ENCODE measurements around the gene C1QC. TPM values are rescaled to one million over a fixed set of nuclear protein-coding genes. Genes with fewer than 3 reads are reported as not detected.

C1QC gene
- polyA plus RNA-seq, 1 donor, result 79.1 TPM

DNA sequence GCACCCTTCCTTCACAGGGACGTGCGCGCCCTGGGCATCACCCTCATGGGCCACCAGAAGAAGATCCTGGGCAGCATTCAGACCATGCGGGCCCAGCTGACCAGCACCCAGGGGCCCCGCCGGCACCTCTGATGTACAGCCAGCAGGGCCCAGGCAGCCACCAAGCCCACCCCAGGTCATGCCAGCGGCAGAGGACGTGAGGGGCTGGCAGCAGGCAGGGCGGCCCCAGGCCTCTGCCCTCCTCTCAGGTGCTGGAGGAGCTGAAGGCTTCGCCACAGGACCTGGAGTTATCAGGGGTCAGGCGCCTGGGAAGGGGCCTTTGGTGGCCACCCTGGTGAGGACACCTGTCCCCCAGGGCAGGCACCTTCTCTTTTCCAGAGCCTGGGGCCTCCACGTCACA, 41.8 kb upstream of the C1QC start:
- H3K36me3 ChIP-seq (ENCODE audit: control insufficient read depth, insufficient read depth, low read length), result no peaks in the 10 kb centered on the region
- no peak overlapping the region for H3K4me3 ChIP-seq (ENCODE audit: low read length)
- no peak overlapping the region for H3K27ac ChIP-seq (ENCODE audit: low read length)
- no CpG with 5 or more reads among the region's 12 CpGs for WGBS (ENCODE audit: insufficient coverage, low lambda C conversion rate)
- peaks cover 30% of the 10 kb centered on the region for H3K27me3 ChIP-seq (ENCODE audit: control insufficient read depth, insufficient read depth, low read length)
- no peaks in the 10 kb centered on the region for H3K4me1 ChIP-seq (ENCODE audit: control insufficient read depth, insufficient read depth, low read length)
- no peaks in the 10 kb centered on the region for H3K9me3 ChIP-seq (ENCODE audit: control insufficient read depth, low read depth, low read length)
- no peak for DNase-seq

DNA sequence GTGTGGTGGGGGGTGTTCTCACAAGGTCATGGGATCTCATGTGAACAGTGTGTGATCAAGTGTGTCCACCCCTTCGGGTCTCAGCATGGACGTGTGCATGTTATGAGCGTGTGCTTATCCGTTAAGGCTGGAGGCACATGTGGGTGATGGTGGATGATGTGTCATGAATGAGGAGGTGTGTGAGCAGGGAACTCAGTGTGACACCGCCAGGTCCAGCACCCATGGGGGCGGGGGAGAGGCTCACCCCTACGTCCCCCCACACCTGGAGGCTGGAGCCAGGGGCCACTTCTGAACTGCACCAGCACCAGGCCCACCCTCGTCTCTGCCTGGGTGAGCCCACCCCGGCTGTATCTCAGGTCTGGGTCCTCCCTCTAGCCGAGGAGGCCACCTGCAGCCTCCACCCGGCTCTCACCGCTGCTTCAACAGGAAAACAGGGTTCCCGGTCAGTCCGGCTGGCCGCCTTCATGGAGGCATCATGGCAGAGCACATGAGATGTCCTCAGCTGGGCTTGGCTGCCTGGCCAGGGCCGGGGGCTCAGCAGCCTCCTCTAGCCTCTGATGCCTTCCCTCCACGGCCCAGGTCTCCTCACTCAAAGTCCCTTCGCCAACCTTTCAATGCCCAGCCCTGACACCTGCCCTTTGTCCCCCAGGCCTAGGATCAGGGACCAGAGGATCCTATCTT, 41.2 kb upstream of the C1QC start:
- no peak for DNase-seq
- Histone ChIP-seq H3K27me3 (ENCODE audit: control insufficient read depth, insufficient read depth, low read length) (peaks cover 31% of the 10 kb centered on the region), H3K4me3 (ENCODE audit: low read length) (no peak overlapping the region), H3K4me1 (ENCODE audit: control insufficient read depth, insufficient read depth, low read length) (no peaks in the 10 kb centered on the region), H3K27ac (ENCODE audit: low read length) (no peak overlapping the region), H3K9me3 (ENCODE audit: control insufficient read depth, low read depth, low read length) (no peaks in the 10 kb centered on the region), H3K36me3 (ENCODE audit: control insufficient read depth, insufficient read depth, low read length) (no peaks in the 10 kb centered on the region)
- WGBS (ENCODE audit: insufficient coverage, low lambda C conversion rate), result no CpG with 5 or more reads among the region's 18 CpGs

DNA sequence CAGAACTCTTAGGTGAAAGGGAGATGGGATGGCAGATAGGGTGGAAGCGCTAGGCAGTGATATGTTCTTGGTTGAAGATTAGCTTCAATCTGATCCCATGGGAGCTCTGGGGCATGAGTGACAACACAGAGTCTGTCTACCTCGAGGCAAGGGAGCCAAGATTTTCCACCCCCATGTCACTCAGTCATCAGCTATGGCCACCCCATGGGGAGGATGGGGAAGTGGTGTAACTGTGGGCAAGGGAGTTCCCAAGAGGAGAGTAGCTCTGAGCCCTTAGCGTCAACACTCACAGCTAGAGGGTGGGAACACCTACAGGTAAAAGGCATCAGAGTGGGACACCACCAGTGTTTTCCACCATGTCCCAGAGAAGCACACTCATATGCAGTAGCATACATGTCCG, 37.3 kb upstream of the C1QC start:
- Histone ChIP-seq H3K4me3 (ENCODE audit: low read length) (no peak overlapping the region), H3K27ac (ENCODE audit: low read length) (no peak overlapping the region), H3K4me1 (ENCODE audit: control insufficient read depth, insufficient read depth, low read length) (no peaks in the 10 kb centered on the region), H3K36me3 (ENCODE audit: control insufficient read depth, insufficient read depth, low read length) (no peaks in the 10 kb centered on the region), H3K9me3 (ENCODE audit: control insufficient read depth, low read depth, low read length) (no peaks in the 10 kb centered on the region), H3K27me3 (ENCODE audit: control insufficient read depth, insufficient read depth, low read length) (peaks cover 35% of the 10 kb centered on the region)
- WGBS (ENCODE audit: insufficient coverage, low lambda C conversion rate), result no CpG with 5 or more reads among the region's 4 CpGs
- DNase-seq, result no peak

DNA sequence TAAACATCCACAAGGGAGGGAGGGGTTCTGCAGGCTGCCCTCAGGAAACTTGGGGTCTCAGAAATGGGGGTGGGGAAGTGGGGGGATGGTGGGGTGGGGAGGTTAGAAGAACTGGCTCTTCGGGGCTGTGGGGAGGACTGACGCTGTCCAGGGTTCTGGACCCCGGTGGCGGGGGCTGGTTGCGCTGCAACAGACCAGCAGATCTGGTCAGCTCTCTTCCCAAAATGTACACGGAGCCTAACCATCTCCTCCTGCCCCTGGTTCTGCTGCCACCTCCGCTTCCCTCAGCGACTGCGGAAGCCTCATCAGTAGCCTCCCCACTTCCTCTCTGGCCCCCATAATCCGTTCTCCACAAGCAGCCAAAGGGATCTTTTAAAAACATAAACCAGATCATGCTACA, 36.3 kb upstream of the C1QC start:
- no peaks in the 10 kb centered on the region for H3K36me3 ChIP-seq (ENCODE audit: control insufficient read depth, insufficient read depth, low read length)
- H3K4me1 ChIP-seq (ENCODE audit: control insufficient read depth, insufficient read depth, low read length), result no peaks in the 10 kb centered on the region
- H3K4me3 ChIP-seq (ENCODE audit: low read length), result no peak overlapping the region
- DNase-seq, result no peak
- 0% methylated on average over 1 of the region's 10 CpGs for WGBS (ENCODE audit: insufficient coverage, low lambda C conversion rate)
- H3K9me3 ChIP-seq (ENCODE audit: control insufficient read depth, low read depth, low read length), result no peaks in the 10 kb centered on the region
- no peak overlapping the region for H3K27ac ChIP-seq (ENCODE audit: low read length)
- H3K27me3 ChIP-seq (ENCODE audit: control insufficient read depth, insufficient read depth, low read length), result peaks cover 35% of the 10 kb centered on the region

DNA sequence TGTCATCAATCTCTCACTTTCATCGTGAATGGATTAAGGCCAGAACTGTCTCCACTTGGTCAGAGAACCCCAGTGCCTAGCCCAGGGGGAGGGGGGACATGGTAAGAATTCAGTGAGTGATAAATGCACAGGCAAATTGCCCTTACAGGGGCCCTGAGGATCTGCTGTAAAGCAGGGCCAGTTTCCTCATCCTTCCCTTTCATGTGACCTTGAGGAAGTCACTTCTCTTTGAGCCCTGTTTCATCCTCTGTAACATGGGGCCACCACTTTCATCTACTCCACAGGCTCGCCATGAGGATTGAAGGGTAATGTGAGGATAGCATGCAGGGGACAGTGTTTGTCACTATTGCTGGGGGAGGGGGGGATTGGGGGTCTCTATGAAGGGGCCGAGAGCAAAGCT, 35.1 kb upstream of the C1QC start:
- Histone ChIP-seq H3K36me3 (ENCODE audit: control insufficient read depth, insufficient read depth, low read length) (no peaks in the 10 kb centered on the region), H3K4me3 (ENCODE audit: low read length) (no peak overlapping the region), H3K4me1 (ENCODE audit: control insufficient read depth, insufficient read depth, low read length) (no peaks in the 10 kb centered on the region), H3K9me3 (ENCODE audit: control insufficient read depth, low read depth, low read length) (no peaks in the 10 kb centered on the region), H3K27ac (ENCODE audit: low read length) (no peak overlapping the region), H3K27me3 (ENCODE audit: control insufficient read depth, insufficient read depth, low read length) (peaks cover 34% of the 10 kb centered on the region)
- WGBS (ENCODE audit: insufficient coverage, low lambda C conversion rate), result no CpG with 5 or more reads among the region's 3 CpGs
- no peak for DNase-seq

DNA sequence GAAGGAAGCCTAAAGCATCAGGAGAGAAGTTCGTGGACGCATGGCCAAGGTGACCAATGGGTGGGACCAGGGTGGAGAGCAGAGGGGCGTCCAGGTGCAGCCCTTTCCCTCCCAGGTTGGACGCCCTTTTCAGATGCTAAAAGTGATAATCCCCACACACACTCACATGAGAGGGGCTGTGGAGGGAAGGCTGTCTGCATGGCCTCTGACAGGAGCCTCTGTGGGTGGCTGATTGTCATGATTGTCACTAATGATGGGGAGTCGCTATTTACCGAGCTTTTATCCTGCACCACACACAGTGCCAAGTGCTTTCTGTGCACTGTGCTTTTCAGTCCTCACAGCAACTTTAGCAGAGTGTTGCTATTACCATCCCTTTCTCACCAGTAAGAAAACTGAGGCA, 34.1 kb upstream of the C1QC start:
- Histone ChIP-seq H3K27me3 (ENCODE audit: control insufficient read depth, insufficient read depth, low read length) (peaks cover 27% of the 10 kb centered on the region), H3K36me3 (ENCODE audit: control insufficient read depth, insufficient read depth, low read length) (no peaks in the 10 kb centered on the region), H3K9me3 (ENCODE audit: control insufficient read depth, low read depth, low read length) (no peaks in the 10 kb centered on the region), H3K27ac (ENCODE audit: low read length) (no peak overlapping the region), H3K4me3 (ENCODE audit: low read length) (no peak overlapping the region), H3K4me1 (ENCODE audit: control insufficient read depth, insufficient read depth, low read length) (no peaks in the 10 kb centered on the region)
- no CpG with 5 or more reads among the region's 6 CpGs for WGBS (ENCODE audit: insufficient coverage, low lambda C conversion rate)
- DNase-seq, result no peak

DNA sequence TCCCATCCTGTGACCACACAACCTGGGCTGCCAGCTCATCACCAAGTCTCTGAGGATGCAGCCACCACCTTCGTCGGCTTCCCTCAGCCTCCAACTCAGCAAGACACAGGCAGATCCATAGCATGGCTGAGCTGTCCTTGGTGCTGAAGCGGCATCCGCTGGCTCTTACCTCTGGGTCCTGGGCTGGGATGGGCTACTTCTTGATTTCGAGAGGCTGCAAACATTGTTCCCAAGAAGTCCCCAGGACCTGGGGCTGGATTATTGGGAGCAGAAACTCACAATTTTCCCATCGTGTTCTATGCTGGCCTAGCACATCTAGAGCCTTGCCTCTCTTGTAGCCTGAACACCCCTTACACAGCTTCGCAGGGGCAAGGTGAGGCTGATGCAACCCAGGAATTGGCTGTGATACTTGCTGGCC, 31.9 kb upstream of the C1QC start:
- Histone ChIP-seq H3K4me3 (ENCODE audit: low read length) (no peak overlapping the region), H3K36me3 (ENCODE audit: control insufficient read depth, insufficient read depth, low read length) (no peaks in the 10 kb centered on the region), H3K9me3 (ENCODE audit: control insufficient read depth, low read depth, low read length) (no peaks in the 10 kb centered on the region), H3K4me1 (ENCODE audit: control insufficient read depth, insufficient read depth, low read length) (no peaks in the 10 kb centered on the region), H3K27ac (ENCODE audit: low read length) (no peak overlapping the region), H3K27me3 (ENCODE audit: control insufficient read depth, insufficient read depth, low read length) (peaks cover 26% of the 10 kb centered on the region)
- WGBS (ENCODE audit: insufficient coverage, low lambda C conversion rate), result no CpG with 5 or more reads among the region's 7 CpGs
- DNase-seq, result peak; percentile 29 to 39

DNA sequence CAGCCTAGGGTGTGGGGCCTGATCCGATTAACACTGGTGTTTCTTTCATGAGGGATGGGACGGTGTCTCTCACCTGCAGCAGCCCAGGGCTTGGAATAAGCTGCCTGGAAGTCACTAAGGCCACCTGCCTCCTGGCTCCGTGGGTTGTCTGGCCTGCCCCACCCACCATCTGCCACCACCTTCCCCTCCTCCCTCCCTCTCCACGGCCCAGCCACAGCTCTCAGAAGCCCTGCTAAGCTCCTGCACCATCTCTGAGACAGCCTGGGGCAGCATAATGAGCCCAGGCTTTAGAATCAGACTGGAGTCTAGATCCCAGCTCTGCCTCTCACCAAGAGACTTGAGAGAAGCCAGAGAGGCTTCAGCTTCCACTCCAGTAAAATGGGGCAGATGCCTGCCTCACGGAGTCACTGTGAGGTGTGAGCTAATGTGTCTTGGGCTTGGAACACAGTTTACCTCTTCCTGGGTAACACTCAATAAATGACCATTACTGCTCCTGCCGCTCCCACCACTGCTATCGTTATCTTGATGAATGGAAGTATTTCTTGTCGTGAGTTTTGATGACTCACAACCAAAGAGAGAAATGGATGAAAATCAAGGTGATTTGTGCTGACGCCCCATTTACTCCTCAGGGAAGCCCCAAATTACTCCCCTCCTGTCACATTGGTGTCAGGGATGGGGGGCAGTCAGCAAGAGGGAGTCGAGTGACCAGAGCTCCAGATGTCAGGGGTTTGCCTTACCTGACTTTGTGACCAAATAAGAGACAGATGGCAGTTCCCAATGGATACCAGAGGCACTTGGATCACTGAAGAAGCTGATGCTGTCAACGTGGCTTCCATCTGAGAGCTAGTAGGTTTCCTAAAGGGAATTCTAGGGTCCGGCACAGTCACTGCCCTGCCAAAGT, 30.5 kb upstream of the C1QC start:
- H3K9me3 ChIP-seq (ENCODE audit: control insufficient read depth, low read depth, low read length), result no peaks in the 10 kb centered on the region
- no peak for DNase-seq
- H3K4me1 ChIP-seq (ENCODE audit: control insufficient read depth, insufficient read depth, low read length), result no peaks in the 10 kb centered on the region
- WGBS (ENCODE audit: insufficient coverage, low lambda C conversion rate), result no CpG with 5 or more reads among the region's 12 CpGs
- H3K4me3 ChIP-seq (ENCODE audit: low read length), result no peak overlapping the region
- H3K27me3 ChIP-seq (ENCODE audit: control insufficient read depth, insufficient read depth, low read length), result peaks cover 35% of the 10 kb centered on the region
- H3K27ac ChIP-seq (ENCODE audit: low read length), result no peak overlapping the region
- H3K36me3 ChIP-seq (ENCODE audit: control insufficient read depth, insufficient read depth, low read length), result no peaks in the 10 kb centered on the region

DNA sequence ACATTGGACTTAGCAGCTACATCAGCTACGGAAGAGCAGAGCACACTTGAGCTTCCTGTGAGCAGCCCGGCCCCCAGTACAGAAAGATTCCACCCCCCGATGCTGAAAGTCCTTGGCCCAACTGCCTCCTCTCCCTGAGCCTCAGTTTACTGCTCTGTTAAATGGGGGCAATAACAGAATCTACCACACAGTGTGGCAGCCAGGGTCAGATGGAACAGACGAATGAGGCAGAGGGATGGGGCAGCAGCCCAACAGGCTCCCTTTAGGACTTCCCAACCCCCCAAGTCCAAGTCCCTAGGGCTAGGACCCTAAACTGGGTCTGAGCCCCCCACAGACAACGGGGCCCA, 29.9 kb upstream of the C1QC start:
- Histone ChIP-seq H3K36me3 (ENCODE audit: control insufficient read depth, insufficient read depth, low read length) (no peaks in the 10 kb centered on the region), H3K27ac (ENCODE audit: low read length) (no peak overlapping the region), H3K27me3 (ENCODE audit: control insufficient read depth, insufficient read depth, low read length) (peaks cover 35% of the 10 kb centered on the region), H3K9me3 (ENCODE audit: control insufficient read depth, low read depth, low read length) (no peaks in the 10 kb centered on the region), H3K4me1 (ENCODE audit: control insufficient read depth, insufficient read depth, low read length) (no peaks in the 10 kb centered on the region), H3K4me3 (ENCODE audit: low read length) (no peak overlapping the region)
- no peak for DNase-seq
- WGBS (ENCODE audit: insufficient coverage, low lambda C conversion rate), result no CpG with 5 or more reads among the region's 5 CpGs

DNA sequence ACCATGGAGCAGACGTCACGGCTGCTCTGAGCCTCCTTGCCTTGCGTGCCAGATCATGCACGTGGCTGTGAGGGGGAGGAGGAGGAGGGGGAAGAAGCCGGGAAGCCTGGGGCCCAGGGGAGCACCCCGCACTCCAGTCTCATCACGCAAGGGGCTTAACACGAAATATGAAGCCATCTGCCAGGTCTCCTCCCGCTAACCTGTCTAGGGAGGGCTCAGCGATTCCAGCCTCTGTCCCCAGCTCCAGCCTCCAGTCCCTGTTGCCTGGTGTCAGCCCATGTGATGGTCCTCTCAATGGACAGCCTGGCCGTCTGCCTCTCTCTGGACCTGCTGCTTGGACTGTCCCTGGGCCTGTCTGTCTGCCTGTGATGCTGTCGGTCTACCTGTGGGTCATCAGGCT, 29.5 kb upstream of the C1QC start:
- WGBS (ENCODE audit: insufficient coverage, low lambda C conversion rate), result no CpG with 5 or more reads among the region's 12 CpGs
- H3K27ac ChIP-seq (ENCODE audit: low read length), result no peak overlapping the region
- no peak for DNase-seq
- peaks cover 39% of the 10 kb centered on the region for H3K27me3 ChIP-seq (ENCODE audit: control insufficient read depth, insufficient read depth, low read length)
- H3K4me1 ChIP-seq (ENCODE audit: control insufficient read depth, insufficient read depth, low read length), result no peaks in the 10 kb centered on the region
- H3K4me3 ChIP-seq (ENCODE audit: low read length), result no peak overlapping the region
- H3K36me3 ChIP-seq (ENCODE audit: control insufficient read depth, insufficient read depth, low read length), result no peaks in the 10 kb centered on the region
- no peaks in the 10 kb centered on the region for H3K9me3 ChIP-seq (ENCODE audit: control insufficient read depth, low read depth, low read length)
